Prostate gland (tissue), 2 donors: ENCODE results near the gene GNAI2.

Source experiments
- POLR2AphosphoS5 ChIP-seq: sonication (generic); formaldehyde crosslinking; IDR thresholded peaks from one replicate; pipeline ENCODE4 v1.6.1; 2017; ENCODE audit warnings: antibody characterized with exemption
- TF ChIP-seq, protein P1 (sequence below), 4 experiments: fragments of 200-600 bp in 2 of 4; fragments of 450-650 bp in 2 of 4; sonication (generic) in 2 of 4; IDR thresholded peaks; 1 replicate in 3 of 4; 2 replicates in 1 of 4; pipeline ENCODE4 v1.5.1; 2016 to 2019; ENCODE audit warnings: antibody characterized with exemption in 4 of 4, mild to moderate bottlenecking in 2 of 4, moderate library complexity in 2 of 4

DNA sequence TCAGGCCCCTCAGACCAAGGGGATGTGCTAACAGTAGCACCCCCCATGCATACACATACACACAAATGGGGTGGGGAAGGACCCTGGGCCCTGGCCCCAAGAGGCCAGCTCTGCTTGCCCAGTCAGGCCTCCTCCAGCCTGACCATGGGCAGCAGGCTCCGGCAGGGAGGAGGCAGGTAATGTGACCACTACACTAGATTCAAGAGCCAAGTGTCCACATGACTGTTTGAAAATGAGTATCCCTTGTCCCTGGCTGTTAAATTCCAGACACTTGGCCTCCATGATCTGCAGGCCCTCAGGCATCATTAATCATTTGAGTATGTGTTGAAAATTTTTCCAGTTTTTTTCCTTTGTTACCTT is 13.9 kb upstream of the GNAI2 start:
- TF ChIP-seq, protein P1, sequence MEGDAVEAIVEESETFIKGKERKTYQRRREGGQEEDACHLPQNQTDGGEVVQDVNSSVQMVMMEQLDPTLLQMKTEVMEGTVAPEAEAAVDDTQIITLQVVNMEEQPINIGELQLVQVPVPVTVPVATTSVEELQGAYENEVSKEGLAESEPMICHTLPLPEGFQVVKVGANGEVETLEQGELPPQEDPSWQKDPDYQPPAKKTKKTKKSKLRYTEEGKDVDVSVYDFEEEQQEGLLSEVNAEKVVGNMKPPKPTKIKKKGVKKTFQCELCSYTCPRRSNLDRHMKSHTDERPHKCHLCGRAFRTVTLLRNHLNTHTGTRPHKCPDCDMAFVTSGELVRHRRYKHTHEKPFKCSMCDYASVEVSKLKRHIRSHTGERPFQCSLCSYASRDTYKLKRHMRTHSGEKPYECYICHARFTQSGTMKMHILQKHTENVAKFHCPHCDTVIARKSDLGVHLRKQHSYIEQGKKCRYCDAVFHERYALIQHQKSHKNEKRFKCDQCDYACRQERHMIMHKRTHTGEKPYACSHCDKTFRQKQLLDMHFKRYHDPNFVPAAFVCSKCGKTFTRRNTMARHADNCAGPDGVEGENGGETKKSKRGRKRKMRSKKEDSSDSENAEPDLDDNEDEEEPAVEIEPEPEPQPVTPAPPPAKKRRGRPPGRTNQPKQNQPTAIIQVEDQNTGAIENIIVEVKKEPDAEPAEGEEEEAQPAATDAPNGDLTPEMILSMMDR (IDR thresholded peaks at IDR 0.05) = no peak
- TF ChIP-seq POLR2AphosphoS5 = no peak
